Osteocyte (in vitro differentiated cells): ENCODE results near the gene ATP6V1B1. TPM values are rescaled to one million over a fixed set of nuclear protein-coding genes. Genes with fewer than 3 reads are reported as not detected.
A peak's percentile ranks its signal among the peaks of the same experiment; 100 is the strongest.

Experiments
- DNase-seq: peaks from one replicate; pipeline ENCODE4 v3.0.0; 2021; ENCODE audit warnings: mixed read lengths; ENCODE audit not compliant: unreplicated experiment; ENCODE audit errors: extremely low spot score
- H3K27ac Mint-ChIP-seq: one replicate; pipeline ENCODE4 v1.8.0; 2021; ENCODE audit warnings: mild to moderate bottlenecking, mixed read lengths; ENCODE audit not compliant: unreplicated experiment
- H3K27me3 Mint-ChIP-seq: one replicate; pipeline ENCODE4 v1.8.0; 2021; ENCODE audit warnings: mixed read lengths; ENCODE audit not compliant: unreplicated experiment
- H3K36me3 Mint-ChIP-seq: one replicate; pipeline ENCODE4 v1.8.0; 2021; ENCODE audit warnings: mixed read lengths; ENCODE audit not compliant: unreplicated experiment
- H3K4me1 Mint-ChIP-seq: one replicate; pipeline ENCODE4 v1.8.0; 2021; ENCODE audit warnings: mixed read lengths; ENCODE audit not compliant: unreplicated experiment
- H3K4me3 Mint-ChIP-seq: one replicate; pipeline ENCODE4 v1.8.0; 2021; ENCODE audit warnings: mild to moderate bottlenecking, moderate library complexity, mixed read lengths; ENCODE audit not compliant: unreplicated experiment
- H3K9me3 Mint-ChIP-seq: one replicate; pipeline ENCODE4 v1.8.0; 2021; ENCODE audit warnings: mixed read lengths; ENCODE audit not compliant: unreplicated experiment
- CTCF ChIP-seq: fragments of 200-600 bp; sonication (generic); IDR thresholded peaks from 2 replicates; pipeline ENCODE4 v1.5.0; 2021; ENCODE audit warnings: antibody characterized with exemption, mild to moderate bottlenecking, moderate library complexity
- total RNA-seq: library from RNA; stranded (reverse); gene quantifications from 2 replicates; pipeline ENCODE4 v1.2.1, GENCODE V29; 2021

The ATP6V1B1 gene
- total RNA-seq, 1 donor from 2014 or later, result 6.3 TPM

GRCh38 chr2:70942396-70943204, 6.9 kb downstream of the ATP6V1B1 start:
- peaks cover 19% of the 10 kb centered on the region for H3K4me1 Mint-ChIP-seq
- no peaks in the 10 kb centered on the region for H3K27me3 Mint-ChIP-seq
- H3K4me3 Mint-ChIP-seq, result no peak overlapping the region
- DNase-seq, result no peak
- H3K9me3 Mint-ChIP-seq, result no peaks in the 10 kb centered on the region
- no peaks in the 10 kb centered on the region for H3K36me3 Mint-ChIP-seq
- no peak overlapping the region for H3K27ac Mint-ChIP-seq
- TF ChIP-seq CTCF, result no peak

- DNase-seq, result peak; percentile 73
- Mint-ChIP-seq H3K36me3 (no peaks in the 10 kb centered on the region), H3K4me1 (peaks cover 25% of the 10 kb centered on the region), H3K9me3 (no peaks in the 10 kb centered on the region), H3K27ac (no peak overlapping the region), H3K4me3 (no peak overlapping the region), H3K27me3 (no peaks in the 10 kb centered on the region)
- no peak for TF ChIP-seq CTCF
These were observed 7.6 kb downstream of the ATP6V1B1 start for GRCh38 chr2:70943205-70943871.

DNA sequence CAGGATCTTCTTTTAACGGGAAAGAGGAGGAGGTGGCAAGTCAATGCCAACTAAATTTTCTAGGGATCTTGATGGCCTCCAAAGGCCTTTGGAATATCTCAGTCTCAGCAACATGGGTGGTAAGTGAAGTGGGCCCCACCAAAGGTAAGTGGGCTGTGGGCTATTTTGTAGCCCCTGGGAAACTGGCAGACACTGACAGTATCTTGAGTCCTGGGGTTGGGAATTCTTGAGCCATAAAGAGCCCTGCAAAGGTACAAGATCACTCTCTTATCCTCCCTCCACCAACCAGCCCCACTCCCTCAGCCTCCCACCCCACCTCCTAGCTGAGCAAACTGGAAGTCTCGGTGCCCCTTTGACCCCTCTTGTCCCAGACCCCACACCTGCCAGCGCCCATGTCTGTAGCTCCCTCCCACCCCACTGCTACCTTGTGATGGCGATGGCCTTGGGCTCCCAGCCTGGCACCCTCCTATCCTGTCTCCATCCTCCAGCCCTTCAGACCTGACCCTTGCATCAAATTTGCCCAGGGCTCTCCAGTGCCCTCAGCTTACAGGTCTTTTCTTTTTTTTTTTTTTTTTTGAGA, 8.5 kb downstream of the ATP6V1B1 start:
- Mint-ChIP-seq H3K4me3 (no peak overlapping the region), H3K36me3 (no peaks in the 10 kb centered on the region), H3K4me1 (peaks cover 26% of the 10 kb centered on the region), H3K27me3 (no peaks in the 10 kb centered on the region), H3K9me3 (no peaks in the 10 kb centered on the region), H3K27ac (no peak overlapping the region)
- peak; percentile 51 for DNase-seq
- no peak for TF ChIP-seq CTCF

- no peaks in the 10 kb centered on the region for H3K27me3 Mint-ChIP-seq
- H3K27ac Mint-ChIP-seq, result no peak overlapping the region
- H3K9me3 Mint-ChIP-seq, result no peaks in the 10 kb centered on the region
- H3K36me3 Mint-ChIP-seq, result no peaks in the 10 kb centered on the region
- peaks cover 26% of the 10 kb centered on the region for H3K4me1 Mint-ChIP-seq
- H3K4me3 Mint-ChIP-seq, result no peak overlapping the region
- peak; percentile 78 for DNase-seq
- peak; percentile 85 for TF ChIP-seq CTCF
These were observed 11.2 kb downstream of the ATP6V1B1 start for GRCh38 chr2:70946832-70947442.
